HG03520 (cell line): ENCODE data around the gene MYH2.
"Not testable (repeated sequence)": the region's sequence is repeated elsewhere in the genome, so short reads cannot be mapped to it uniquely, and the experiment has no call there.

Experiments
- ATAC-seq: cut with Tn5 transposase; IDR thresholded peaks from one replicate; pipeline ENCODE4 v1.9.1; 2021; ENCODE audit warnings: mild to moderate bottlenecking, moderate library complexity; ENCODE audit not compliant: unreplicated experiment

MYH2 gene

GRCh38 chr17:10549096-10549842 is at the start of gene MYH2:
TSS of gene MYH2 (minus strand) at chr17:10549658. CDS start at chr17:10547920, 1,738 bp downstream.
- ATAC-seq: no peak

- no peak for ATAC-seq
Observed at GRCh38 chr17:10598621-10599020, 49.2 kb upstream of the MYH2 start.

GRCh38 chr17:10589553-10590145 is 40.2 kb upstream of the MYH2 start:
- ATAC-seq: no peak

- ATAC-seq: no peak
Observed at GRCh38 chr17:10585529-10585928, 36.1 kb upstream of the MYH2 start.

GRCh38 chr17:10583834-10584233 is 34.4 kb upstream of the MYH2 start:
- no peak for ATAC-seq

- no peak for ATAC-seq
Observed at GRCh38 chr17:10579270-10579669, 29.8 kb upstream of the MYH2 start.

- ATAC-seq: no peak
Observed at GRCh38 chr17:10574324-10574723, 24.9 kb upstream of the MYH2 start.

- ATAC-seq: no peak
Observed at GRCh38 chr17:10563991-10564660, 14.7 kb upstream of the MYH2 start.

GRCh38 chr17:10558049-10558448 is 8.6 kb upstream of the MYH2 start:
- ATAC-seq: no peak

- no peak for ATAC-seq
Observed at GRCh38 chr17:10557422-10557821, 8.0 kb upstream of the MYH2 start.

- ATAC-seq: no peak
Observed at GRCh38 chr17:10556301-10557005, 7.0 kb upstream of the MYH2 start.

- no peak for ATAC-seq
Observed at GRCh38 chr17:10550014-10550413, 556 bp upstream of the MYH2 start.

GRCh38 chr17:10547351-10547750 is 2.1 kb downstream of the MYH2 start:
- no peak for ATAC-seq

- ATAC-seq: not testable (repeated sequence)
Observed at GRCh38 chr17:10543486-10543885, 6.0 kb downstream of the MYH2 start.

- ATAC-seq: not testable (repeated sequence)
Observed at GRCh38 chr17:10541179-10541578, 8.3 kb downstream of the MYH2 start.

- ATAC-seq: no peak
Observed at GRCh38 chr17:10532026-10532425, 17.4 kb downstream of the MYH2 start.

GRCh38 chr17:10527419-10527818 is 22.0 kb downstream of the MYH2 start:
- ATAC-seq: no peak

- no peak for ATAC-seq
Observed at GRCh38 chr17:10526517-10526916, 22.9 kb downstream of the MYH2 start.

GRCh38 chr17:10523064-10523463 is 26.4 kb downstream of the MYH2 start:
- ATAC-seq: no peak

GRCh38 chr17:10521949-10522348 is 27.5 kb downstream of the MYH2 start:
- no peak for ATAC-seq

GRCh38 chr17:10518271-10519037 is 31.0 kb downstream of the MYH2 start, which contains the start of gene MYH1:
TSS of gene MYH1 (minus strand) at chr17:10518542. CDS start at chr17:10516642, 1,900 bp downstream.
- ATAC-seq: no peak
